HCT116 (cell line): ENCODE data around the gene INO80. TPM values are rescaled to one million over a fixed set of nuclear protein-coding genes. Genes with fewer than 3 reads are reported as not detected.

ENCODE experiments used
- ATAC-seq: fragments of 200-7000 bp; cut with Tn5 transposase; 2 replicates; pipeline ENCODE4 v1.9.1; 2020; ENCODE audit warnings: mild to moderate bottlenecking, moderate library complexity
- BruUV-seq: library from RNA; stranded (reverse); fragments of 400-500 nt; replicated peaks from 2 replicates; lab custom pipeline; 2021; lab: Mats Ljungman, UMichigan
- CTCF ChIA-PET: fragments of 300-600 bp; sonication (Branson Sonifier 250); formaldehyde crosslinking; loops from one replicate; lab custom pipeline; 2021; ENCODE audit warnings: antibody characterized with exemption; lab: Charles Lee
- POLR2A ChIA-PET: fragments of 300-600, 350-600 bp; sonication (Branson Sonifier 250); formaldehyde crosslinking; loops from one replicate; lab custom pipeline; 2021; ENCODE audit warnings: antibody characterized with exemption; lab: Charles Lee
- RAD21 ChIA-PET, 2 experiments: fragments of 300-600 bp; sonication (Branson Sonifier 250); formaldehyde crosslinking; loops; one replicate each; lab custom pipeline; 2023; ENCODE audit warnings: low total read pairs in 2 of 2; ENCODE audit not compliant: uncharacterized antibody in 2 of 2, unreplicated experiment in 2 of 2, low non-redundant PET in 1 of 2; lab: Charles Lee
- DNase-seq: peaks from one replicate; pipeline ENCODE4 v3.0.0-alpha.2; 2010; ENCODE audit warnings: low read depth, low spot score
- H2AFZ ChIP-seq: fragments of 200-600 bp; shearing (Covaris generic), sonication (generic); 2 replicates; pipeline ENCODE4 v1.6.1; 2017; ENCODE audit warnings: low read depth, mixed run types, mixed read lengths, antibody characterized with exemption, low read length; ENCODE audit not compliant: poor library complexity, severe bottlenecking
- H3K27ac ChIP-seq: 2 replicates; pipeline ENCODE4 v1.5.1; 2012; ENCODE audit warnings: low read depth, low read length
- H3K27me3 ChIP-seq: fragments of 200-600 bp; sonication (generic); 2 replicates; pipeline ENCODE4 v1.6.1; 2016; ENCODE audit warnings: mixed run types, low read length, mixed read lengths; ENCODE audit not compliant: insufficient read depth
- H3K36me3 ChIP-seq, 2 experiments: fragments of 200-500 bp in 1 of 2; fragments of 200-600 bp in 1 of 2; sonication (Bioruptor generic) in 1 of 2; sonication (generic) in 1 of 2; 2 replicates each; pipeline versions ENCODE4 v1.5.1 to v1.6.1; 2014 to 2016; ENCODE audit warnings: low read length in 2 of 2, inconsistent platforms in 1 of 2, mixed read lengths in 1 of 2, mixed run types in 1 of 2; ENCODE audit not compliant: insufficient read depth in 2 of 2, control insufficient read depth in 1 of 2
- H3K4me1 ChIP-seq, 2 experiments: fragments of 200-600 bp in 1 of 2; sonication (generic) in 1 of 2; 2 replicates each; pipeline versions ENCODE4 v1.5.1 to v1.6.1; 2012 to 2017; ENCODE audit warnings: low read length in 2 of 2, inconsistent platforms in 1 of 2, mild to moderate bottlenecking in 1 of 2, mixed read lengths in 1 of 2, mixed run types in 1 of 2, moderate library complexity in 1 of 2; ENCODE audit not compliant: insufficient read depth in 2 of 2, control insufficient read depth in 1 of 2
- H3K4me2 ChIP-seq: fragments of 200-600 bp; sonication (generic); 2 replicates; pipeline ENCODE4 v1.6.1; 2017; ENCODE audit warnings: mixed run types, low read length, mixed read lengths
- H3K4me3 ChIP-seq, 2 experiments: fragments of 200-600 bp in 1 of 2; sonication (generic) in 1 of 2; replicated peaks in 1 of 2; 2 replicates each; pipeline ENCODE4 v1.5.1; 2011 to 2016; ENCODE audit warnings: low read length in 2 of 2, control low read depth in 1 of 2, low read depth in 1 of 2, mild to moderate bottlenecking in 1 of 2, mixed read lengths in 1 of 2, mixed run types in 1 of 2
- H3K79me2 ChIP-seq: fragments of 200-600 bp; sonication (generic); 2 replicates; pipeline ENCODE4 v1.6.1; 2017; ENCODE audit warnings: mild to moderate bottlenecking, mixed run types, low read length, moderate library complexity, mixed read lengths; ENCODE audit not compliant: insufficient read depth
- H3K9ac ChIP-seq: fragments of 200-600 bp; sonication (generic); 2 replicates; pipeline ENCODE4 v1.6.1; 2016; ENCODE audit warnings: low read length, mixed read lengths
- H3K9me2 ChIP-seq: fragments of 200-600 bp; sonication (generic), shearing (Covaris generic); 2 replicates; pipeline ENCODE4 v1.6.1; 2017; ENCODE audit warnings: mixed run types, mild to moderate bottlenecking, moderate library complexity; ENCODE audit not compliant: insufficient read depth
- H3K9me3 ChIP-seq, 2 experiments: fragments of 200-500 bp in 1 of 2; fragments of 200-600 bp in 1 of 2; sonication (Bioruptor generic) in 1 of 2; sonication (generic) in 1 of 2; 2 replicates each; pipeline ENCODE4 v1.6.1; 2014 to 2017; ENCODE audit warnings: low read length in 2 of 2, mixed read lengths in 2 of 2, inconsistent platforms in 1 of 2, low read depth in 1 of 2, mild to moderate bottlenecking in 1 of 2, mixed run types in 1 of 2, moderate library complexity in 1 of 2; ENCODE audit not compliant: control insufficient read depth in 1 of 2, insufficient read depth in 1 of 2
- H4K20me1 ChIP-seq: fragments of 200-600 bp; sonication (generic), shearing (Covaris generic); 2 replicates; pipeline ENCODE4 v1.6.1; 2017; ENCODE audit warnings: mixed run types, mild to moderate bottlenecking, moderate library complexity; ENCODE audit not compliant: insufficient read depth
- POLR2AphosphoS5 ChIP-seq: IDR thresholded peaks from 2 replicates; pipeline ENCODE4 v1.6.1; 2011; ENCODE audit warnings: mild to moderate bottlenecking, low read depth, low read length, moderate library complexity
- RAD21 ChIP-seq: IDR thresholded peaks from 2 replicates; pipeline ENCODE4 v1.6.1; 2012; ENCODE audit warnings: low read depth, mild to moderate bottlenecking
- intact Hi-C: fragments of 100-400 bp; cut with micrococcal nuclease; formaldehyde crosslinking; loops from 2 replicates; pipeline ENCODE4 v1.10.0; 2022
- total RNA-seq: library from RNA; stranded (reverse); gene quantifications from one replicate; pipeline ENCODE4 v1.2.1, GENCODE V29; 2021; ENCODE audit not compliant: unreplicated experiment
- TF ChIP-seq, protein P1 (sequence below): IDR thresholded peaks from 2 replicates; pipeline ENCODE4 v1.6.1; 2012; ENCODE audit warnings: low read depth
- TF ChIP-seq, protein P2 (sequence below), 3 experiments: fragments of 200-600 bp in 1 of 3; sonication (generic) in 1 of 3; IDR thresholded peaks in 2 of 3; conservative IDR thresholded peaks in 1 of 3; 2 replicates each; pipeline ENCODE4 v1.5.1; 2012 to 2017; ENCODE audit warnings: low read depth in 2 of 3, low read length in 2 of 3, antibody characterized with exemption in 1 of 3, borderline replicate concordance in 1 of 3, control low read depth in 1 of 3, mild to moderate bottlenecking in 1 of 3, mixed read lengths in 1 of 3, mixed run types in 1 of 3, moderate library complexity in 1 of 3; ENCODE audit not compliant: insufficient read depth in 1 of 3

INO80 gene
- total RNA-seq, 1 experiment from 2014 or later, result 28.2 TPM

DNA sequence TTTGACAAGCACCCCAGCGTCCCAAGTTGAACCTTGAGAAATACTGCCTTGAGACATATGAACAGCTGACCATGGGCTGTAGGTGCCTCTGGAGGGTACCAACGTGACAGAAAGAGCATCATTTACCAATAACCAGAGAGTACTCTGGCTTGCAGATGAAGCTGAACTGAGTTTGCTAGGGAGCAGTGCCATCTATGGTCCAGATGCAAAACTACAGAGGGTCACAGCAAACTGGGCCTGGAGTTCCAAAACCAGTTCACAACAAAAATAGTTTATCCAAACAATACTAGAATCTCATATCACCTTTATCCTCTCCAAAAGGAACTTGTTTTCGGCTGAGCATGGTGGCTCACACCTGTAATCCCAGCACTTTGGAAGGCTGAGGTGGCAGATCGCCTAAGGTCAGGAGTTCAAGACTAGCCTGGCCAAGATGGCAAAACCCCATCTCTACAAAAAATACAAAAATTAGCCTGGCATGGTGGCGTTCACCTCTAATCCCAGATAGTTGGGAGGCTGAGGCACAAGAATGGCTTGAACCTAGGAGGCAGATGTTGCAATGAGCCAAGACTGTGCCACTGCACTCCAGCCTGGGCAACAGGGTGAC lies 93.5 kb downstream of the INO80 start:
- Histone ChIP-seq H3K9me2 (no peaks in the 10 kb centered on the region), H3K79me2 (no peaks in the 10 kb centered on the region), H3K9ac (no peak overlapping the region)
- TF ChIP-seq POLR2AphosphoS5, result no peak
- TF ChIP-seq, protein P1, sequence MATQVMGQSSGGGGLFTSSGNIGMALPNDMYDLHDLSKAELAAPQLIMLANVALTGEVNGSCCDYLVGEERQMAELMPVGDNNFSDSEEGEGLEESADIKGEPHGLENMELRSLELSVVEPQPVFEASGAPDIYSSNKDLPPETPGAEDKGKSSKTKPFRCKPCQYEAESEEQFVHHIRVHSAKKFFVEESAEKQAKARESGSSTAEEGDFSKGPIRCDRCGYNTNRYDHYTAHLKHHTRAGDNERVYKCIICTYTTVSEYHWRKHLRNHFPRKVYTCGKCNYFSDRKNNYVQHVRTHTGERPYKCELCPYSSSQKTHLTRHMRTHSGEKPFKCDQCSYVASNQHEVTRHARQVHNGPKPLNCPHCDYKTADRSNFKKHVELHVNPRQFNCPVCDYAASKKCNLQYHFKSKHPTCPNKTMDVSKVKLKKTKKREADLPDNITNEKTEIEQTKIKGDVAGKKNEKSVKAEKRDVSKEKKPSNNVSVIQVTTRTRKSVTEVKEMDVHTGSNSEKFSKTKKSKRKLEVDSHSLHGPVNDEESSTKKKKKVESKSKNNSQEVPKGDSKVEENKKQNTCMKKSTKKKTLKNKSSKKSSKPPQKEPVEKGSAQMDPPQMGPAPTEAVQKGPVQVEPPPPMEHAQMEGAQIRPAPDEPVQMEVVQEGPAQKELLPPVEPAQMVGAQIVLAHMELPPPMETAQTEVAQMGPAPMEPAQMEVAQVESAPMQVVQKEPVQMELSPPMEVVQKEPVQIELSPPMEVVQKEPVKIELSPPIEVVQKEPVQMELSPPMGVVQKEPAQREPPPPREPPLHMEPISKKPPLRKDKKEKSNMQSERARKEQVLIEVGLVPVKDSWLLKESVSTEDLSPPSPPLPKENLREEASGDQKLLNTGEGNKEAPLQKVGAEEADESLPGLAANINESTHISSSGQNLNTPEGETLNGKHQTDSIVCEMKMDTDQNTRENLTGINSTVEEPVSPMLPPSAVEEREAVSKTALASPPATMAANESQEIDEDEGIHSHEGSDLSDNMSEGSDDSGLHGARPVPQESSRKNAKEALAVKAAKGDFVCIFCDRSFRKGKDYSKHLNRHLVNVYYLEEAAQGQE, result no peak
- TF ChIP-seq RAD21, result peak; percentile 76
- TF ChIP-seq, protein P2, sequence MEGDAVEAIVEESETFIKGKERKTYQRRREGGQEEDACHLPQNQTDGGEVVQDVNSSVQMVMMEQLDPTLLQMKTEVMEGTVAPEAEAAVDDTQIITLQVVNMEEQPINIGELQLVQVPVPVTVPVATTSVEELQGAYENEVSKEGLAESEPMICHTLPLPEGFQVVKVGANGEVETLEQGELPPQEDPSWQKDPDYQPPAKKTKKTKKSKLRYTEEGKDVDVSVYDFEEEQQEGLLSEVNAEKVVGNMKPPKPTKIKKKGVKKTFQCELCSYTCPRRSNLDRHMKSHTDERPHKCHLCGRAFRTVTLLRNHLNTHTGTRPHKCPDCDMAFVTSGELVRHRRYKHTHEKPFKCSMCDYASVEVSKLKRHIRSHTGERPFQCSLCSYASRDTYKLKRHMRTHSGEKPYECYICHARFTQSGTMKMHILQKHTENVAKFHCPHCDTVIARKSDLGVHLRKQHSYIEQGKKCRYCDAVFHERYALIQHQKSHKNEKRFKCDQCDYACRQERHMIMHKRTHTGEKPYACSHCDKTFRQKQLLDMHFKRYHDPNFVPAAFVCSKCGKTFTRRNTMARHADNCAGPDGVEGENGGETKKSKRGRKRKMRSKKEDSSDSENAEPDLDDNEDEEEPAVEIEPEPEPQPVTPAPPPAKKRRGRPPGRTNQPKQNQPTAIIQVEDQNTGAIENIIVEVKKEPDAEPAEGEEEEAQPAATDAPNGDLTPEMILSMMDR (IDR thresholded peaks at IDR 0.05 in 2 of 3, conservative IDR thresholded peaks at IDR 0.05 in 1 of 3; ENCODE audit: borderline replicate concordance in 1 of 3, insufficient read depth in 1 of 3, low read depth in 2 of 3, low read length in 2 of 3), result peak; percentile 68 to 74 (median 73)
- TF ChIP-seq, all 23 proteins: peak for 2
- CTCF ChIA-PET, result interaction anchor here (0.6 to 2.0 kb wide), 4 partner anchors 70 to 352 kb away, joined by 3 to 9 read pairs (median 4); partner anchors contain the start of gene CHAC1
- POLR2A ChIA-PET, result no interaction called here
- H3K36me3 ChIP-seq, result peaks cover 22 to 41% of the 10 kb centered on the region in 2 experiments; a peak in 3 of 4 replicates
- DNase-seq, result peak; percentile 28
- H4K20me1 ChIP-seq, result no peaks in the 10 kb centered on the region
- no peaks in the 10 kb centered on the region for H3K9me3 ChIP-seq
- H3K27ac ChIP-seq, result no peak overlapping the region
- H3K27me3 ChIP-seq, result no peaks in the 10 kb centered on the region
- no peak overlapping the region for H3K4me2 ChIP-seq
- no peaks in the 10 kb centered on the region for H3K4me1 ChIP-seq
- intact Hi-C loops, result loop anchor here (1.0 to 10.0 kb wide), 3 partner anchors 90 to 162 kb away; no protein-coding TSS in a partner anchor
- no TSS peak for BruUV-seq
- no peak overlapping the region for H3K4me3 ChIP-seq
- RAD21 ChIA-PET, result interaction anchor here in 1 of 2 experiments (0.6 to 0.8 kb wide), 2 partner anchors 92 to 117 kb away, joined by 3 to 6 read pairs; no protein-coding TSS in a partner anchor
- H2AFZ ChIP-seq, result no peak overlapping the region
- peak; percentile 90 for ATAC-seq
